NOMO-1 treated with dmso at 0.1 percent for 144 hours (cell line): ENCODE data around the gene PPP2R3B.
"Not testable (repeated sequence)": the region's sequence is repeated elsewhere in the genome, so short reads cannot be mapped to it uniquely, and the experiment has no call there.

Experiments
- DNase-seq: peaks from one replicate; lab custom pipeline; 2025; ENCODE audit not compliant: unreplicated experiment; lab: John Stamatoyannopoulos, UW

The PPP2R3B gene

DNA sequence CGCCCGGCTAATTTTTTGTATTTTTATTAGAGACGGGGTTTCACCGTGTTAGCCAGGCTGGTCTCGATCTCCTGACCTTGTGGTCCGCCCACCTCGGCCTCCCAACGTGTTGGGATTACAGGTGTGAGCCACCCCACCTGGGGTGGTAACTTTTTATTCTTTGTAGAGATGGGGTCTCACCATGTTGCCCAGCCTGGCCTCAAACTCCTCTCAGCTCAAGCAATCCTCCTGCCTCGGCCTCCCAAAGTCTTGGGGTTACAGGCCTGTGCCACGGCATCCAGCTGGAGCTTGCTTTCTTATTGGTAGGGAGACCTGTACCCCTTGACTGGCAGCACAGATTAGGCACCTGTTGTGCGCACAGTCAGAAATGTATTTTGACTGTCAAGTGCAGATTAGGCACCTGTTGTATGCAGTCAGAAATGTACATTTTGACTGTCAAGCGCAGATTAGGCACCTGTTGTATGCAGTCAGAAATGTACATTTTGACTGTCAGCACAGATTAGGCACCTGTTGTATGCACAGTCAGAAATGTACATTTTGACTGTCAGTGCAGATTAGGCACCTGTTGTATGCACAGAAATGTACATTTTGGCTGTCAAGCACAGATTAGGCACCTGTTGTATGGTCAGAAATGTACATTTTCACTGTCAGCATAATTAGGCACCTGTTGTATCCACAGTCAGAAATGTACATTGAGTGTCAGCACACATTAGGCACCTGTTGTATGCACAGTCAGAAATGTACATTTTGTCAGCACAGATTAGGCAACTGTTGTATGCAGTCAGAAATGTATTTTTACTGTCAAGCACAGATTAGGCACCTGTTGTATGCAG, 80.7 kb downstream of the PPP2R3B start:
- not testable (repeated sequence) for DNase-seq

DNA sequence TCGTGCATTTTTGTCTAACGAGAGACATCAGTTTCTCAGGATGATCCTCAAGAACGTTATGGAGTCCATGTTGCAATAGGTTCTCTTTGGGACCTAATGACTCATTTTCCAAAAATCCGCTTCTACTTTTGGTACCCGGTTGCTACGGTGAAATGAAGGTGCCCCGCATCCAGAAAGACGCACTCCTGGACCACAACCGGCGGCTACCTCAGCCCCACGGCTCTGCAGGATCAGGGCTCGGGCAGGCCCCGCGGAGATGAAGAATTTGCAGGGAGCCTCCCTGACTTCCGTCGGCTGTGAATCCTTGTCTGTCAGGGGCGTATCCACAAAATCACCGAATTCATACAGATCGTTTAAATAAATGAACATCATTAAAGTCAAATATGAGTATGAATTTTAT, 83.7 kb downstream of the PPP2R3B start:
- no peak for DNase-seq

DNA sequence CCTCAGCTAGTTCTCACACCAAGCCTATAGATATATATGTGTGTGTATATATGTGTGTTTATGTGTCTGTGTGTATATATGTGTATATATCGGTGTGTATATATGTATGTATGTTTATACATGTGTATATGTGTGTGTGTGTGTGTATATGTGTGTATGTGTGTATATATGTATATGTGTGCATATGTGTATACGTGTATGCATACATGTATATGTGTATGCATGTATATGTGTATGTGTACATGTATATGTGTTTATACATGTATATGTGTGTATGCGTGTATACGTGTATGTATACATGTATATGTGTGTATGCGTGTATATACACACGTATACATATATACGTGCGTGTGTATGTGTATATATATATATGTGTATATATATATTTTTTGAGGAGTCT, 86.4 kb downstream of the PPP2R3B start:
- no peak for DNase-seq

DNA sequence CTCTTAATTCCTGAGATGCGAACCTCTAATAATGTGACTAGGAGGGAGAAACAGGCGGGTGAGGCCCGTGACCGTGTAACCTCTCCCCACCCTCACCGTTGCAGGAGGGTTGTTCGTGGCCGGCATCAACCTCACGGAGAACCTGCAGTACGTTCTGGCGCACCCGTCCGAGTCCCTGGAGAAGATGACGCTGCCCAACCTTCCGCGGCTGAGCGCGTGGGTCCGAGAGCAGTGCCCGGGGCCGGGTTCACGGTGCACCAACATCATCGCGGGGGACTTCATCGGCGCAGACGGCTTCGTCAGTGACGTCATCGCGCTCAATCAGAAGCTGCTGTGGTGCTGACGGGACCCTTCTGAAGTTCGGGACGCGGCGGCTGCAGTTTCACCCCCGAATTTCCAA, 87.7 kb downstream of the PPP2R3B start:
- DNase-seq, result no peak

DNA sequence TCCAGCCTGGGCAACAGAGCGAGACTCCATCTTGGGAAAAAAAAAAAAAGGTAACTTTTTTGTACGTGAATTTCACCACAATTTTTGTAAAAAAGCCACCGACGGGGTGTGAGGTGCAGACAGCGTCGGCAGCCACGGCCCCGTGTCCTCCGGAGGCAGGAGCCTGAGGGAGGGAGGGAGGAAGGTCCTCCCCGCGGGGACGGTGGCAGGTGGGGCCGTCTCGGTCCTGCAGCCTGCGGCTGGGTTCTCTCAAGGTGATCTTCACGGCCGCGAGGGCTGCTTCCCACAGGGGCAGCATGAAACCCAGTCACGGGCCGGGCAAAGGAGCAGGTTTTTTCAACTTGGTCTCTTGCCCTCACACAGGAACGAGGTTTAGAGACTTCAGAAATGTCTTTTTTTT, 91.6 kb downstream of the PPP2R3B start:
- DNase-seq, result no peak

DNA sequence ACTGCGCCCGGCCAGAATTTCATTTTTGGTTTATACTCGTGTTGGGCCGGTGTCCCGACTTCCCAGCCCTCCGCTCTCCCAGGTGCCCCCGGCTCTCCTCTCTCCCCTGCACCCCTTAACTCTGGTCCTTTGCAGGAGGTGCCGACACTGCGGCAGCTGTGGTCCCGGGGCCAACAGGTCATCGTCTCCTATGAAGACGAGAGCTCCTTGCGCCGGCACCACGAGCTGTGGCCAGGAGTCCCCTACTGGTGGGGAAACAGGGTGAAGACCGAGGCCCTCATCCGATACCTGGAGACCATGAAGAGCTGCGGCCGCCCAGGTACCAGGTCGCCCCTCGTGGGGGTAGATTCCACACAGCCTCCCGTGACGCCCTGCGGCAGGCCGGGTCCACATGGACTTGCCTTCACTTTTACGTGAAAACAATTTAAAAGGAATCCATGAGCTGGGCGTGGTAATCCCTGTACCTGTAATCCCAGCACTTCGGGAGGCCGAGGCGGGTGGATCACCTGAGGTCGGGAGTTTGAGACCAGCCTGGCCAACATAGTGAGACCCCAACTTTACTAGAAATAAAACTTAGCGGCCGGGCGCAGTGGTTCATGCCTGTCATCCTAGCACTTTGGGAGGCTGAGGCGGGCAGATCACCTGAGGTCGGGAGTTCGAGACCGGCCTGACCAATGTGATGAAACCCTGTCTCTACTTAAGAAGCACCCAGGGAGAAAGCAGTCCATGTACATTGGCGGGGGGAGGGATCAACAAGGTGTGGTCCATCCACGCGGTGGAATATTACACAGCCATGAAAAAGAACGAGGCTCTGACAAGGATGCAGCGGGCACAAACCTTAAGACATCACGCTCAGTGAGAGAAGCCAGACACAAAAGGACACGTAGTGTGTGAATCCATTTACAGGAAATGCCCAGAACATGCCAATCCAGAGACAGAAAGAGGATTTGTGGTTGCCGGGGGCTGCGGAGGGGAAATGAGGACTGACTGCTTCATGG, 93.5 kb downstream of the PPP2R3B start:
- DNase-seq, result no peak

DNA sequence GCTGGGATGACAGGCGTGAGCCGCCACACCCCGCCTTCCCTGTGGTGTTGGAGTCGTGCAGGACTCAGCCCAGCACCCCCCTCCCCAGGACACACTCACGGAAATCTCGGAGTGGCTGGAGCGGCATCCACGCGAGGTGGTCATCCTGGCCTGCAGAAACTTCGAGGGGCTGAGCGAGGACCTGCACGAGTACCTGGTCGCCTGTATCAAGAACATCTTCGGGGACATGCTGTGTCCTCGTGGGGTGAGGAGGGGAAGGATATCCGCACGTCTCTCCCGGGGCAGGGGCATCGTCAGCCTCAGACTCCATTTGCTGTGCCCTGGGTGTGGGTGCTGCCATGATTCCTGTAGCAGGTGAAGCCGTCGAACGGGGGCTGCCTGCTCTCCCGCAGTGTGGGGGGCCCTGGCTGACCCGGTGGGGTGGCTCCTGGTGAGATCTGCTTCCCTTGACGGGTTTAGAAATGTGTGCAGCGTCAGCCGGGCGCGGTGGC, 95.3 kb downstream of the PPP2R3B start:
- no peak for DNase-seq

DNA sequence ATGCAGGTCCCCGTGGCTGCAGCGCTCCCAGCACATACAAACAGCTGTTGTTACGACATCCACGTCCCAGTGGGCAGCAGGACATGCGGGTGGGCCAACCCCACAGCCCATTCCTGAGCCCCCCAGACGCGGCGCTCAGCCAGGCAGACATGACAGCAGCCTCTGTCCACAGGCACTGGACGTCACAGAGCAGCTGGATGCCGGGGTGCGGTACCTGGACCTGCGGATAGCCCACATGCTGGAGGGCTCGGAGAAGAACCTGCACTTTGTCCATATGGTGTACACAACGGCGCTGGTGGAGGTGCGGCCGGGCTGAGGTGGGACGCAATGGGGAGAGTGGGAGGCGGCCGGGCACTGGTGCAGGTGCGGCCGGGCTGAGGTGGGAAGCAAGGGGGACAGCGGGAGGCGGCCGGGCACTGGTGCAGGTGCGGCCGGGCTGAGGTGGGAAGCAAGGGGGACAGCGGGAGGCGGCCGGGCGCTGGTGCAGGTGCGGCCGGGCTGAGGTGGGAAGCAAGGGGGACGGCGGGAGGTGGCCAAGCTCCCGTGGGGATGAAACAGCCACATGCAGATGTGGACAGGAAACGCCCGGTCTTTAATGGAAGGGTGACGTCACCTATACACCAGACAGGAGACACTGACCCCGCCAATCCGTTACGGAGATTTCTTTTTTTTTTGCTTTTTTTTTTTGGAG, 96.1 kb downstream of the PPP2R3B start:
- no peak for DNase-seq

DNA sequence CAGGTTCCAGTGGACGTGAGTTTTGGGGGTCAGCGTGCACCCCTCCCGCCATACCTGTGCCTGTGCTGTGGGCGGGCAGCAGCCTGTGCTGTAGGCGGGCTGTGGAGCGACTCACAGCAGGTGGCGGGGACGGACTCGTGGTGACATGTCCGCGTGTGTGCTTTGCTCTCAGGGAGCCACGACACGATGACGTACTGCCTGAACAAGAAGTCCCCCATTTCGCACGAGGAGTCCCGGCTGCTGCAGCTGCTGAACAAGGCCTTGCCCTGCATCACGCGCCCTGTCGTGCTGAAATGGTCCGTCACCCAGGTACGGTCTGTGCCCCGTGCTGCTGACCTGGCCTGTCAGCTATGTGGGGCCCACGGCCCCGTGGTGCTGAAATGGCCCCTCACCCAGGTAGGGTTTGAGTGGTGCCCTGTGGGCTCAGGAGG, 98.1 kb downstream of the PPP2R3B start:
- DNase-seq, result no peak

DNA sequence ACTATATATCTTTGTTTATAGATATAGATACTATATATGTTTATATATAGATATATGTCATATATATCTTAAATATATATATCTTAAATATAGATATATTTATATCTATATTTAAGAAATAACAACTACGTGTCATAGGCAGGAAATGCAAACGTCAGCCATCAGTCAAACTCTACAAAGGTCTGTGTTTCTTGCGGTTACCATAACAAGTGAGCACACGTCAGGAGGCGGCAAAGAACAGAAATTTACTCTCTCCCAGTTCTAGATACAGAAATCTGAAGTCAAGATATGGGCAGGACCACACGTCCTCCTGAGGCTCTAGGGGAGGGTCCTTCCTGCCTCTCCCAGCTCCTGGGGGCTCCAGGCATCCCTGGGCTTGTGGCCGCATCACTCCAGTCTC, 99.0 kb downstream of the PPP2R3B start:
- DNase-seq, result no peak

DNA sequence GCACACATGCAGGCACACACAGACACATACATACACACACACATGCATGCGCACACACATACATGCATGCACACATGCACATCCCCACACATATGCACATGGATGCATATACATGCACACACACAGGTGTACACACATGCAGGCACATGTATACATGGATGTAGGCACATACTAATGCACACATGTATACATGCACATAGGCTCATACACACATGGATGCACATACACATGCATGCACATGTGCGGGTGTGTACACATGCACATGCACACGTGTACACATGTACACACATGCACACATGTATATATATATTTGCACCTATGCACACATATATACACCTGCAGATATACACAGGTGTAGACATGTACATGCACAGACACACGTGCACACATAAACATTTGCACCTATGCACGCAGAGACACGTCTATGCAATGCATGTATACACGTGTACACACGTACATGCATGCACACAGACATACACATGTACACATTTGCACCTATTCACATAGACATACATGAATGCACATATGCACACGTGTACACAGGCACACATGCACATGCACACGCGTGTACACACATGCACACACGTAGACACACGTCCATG, 101.5 kb downstream of the PPP2R3B start:
- DNase-seq, result no peak
